BJ (cell line): Measurements from ENCODE around the gene GPR3. TPM values are rescaled to one million over a fixed set of nuclear protein-coding genes. Genes with fewer than 3 reads are reported as not detected.

Source experiments
- CTCF ChIA-PET: fragments of 350-600 bp; formaldehyde crosslinking; extraction: SDS; loops from one replicate; lab custom pipeline; 2021; ENCODE audit warnings: antibody characterized with exemption, inconsistent platforms; lab: Yijun Ruan, JAX
- POLR2A ChIA-PET: fragments of 300-600 bp; sonication (Branson Sonifier 250); formaldehyde crosslinking; extraction: SDS; loops from one replicate; lab custom pipeline; 2021; ENCODE audit warnings: antibody characterized with exemption; lab: Charles Lee
- DNase-seq: peaks from one replicate; pipeline ENCODE4 v3.0.0-alpha.2; 2011; ENCODE audit warnings: low read depth
- H3K27me3 ChIP-seq: 2 replicates; pipeline ENCODE4 v1.6.0; 2011; ENCODE audit warnings: low read length; ENCODE audit not compliant: control insufficient read depth, insufficient read depth
- H3K36me3 ChIP-seq: 2 replicates; pipeline ENCODE4 v1.5.1; 2011; ENCODE audit warnings: low read length; ENCODE audit not compliant: control insufficient read depth, insufficient read depth
- H3K4me3 ChIP-seq: 2 replicates; pipeline ENCODE4 v1.5.1; 2011; ENCODE audit warnings: low read depth, mild to moderate bottlenecking, control low read depth, low read length
- polyA plus RNA-seq: library from polyadenylated mRNA; depleted of rRNA; stranded (reverse); fragments of >200 nt; gene quantifications from 2 replicates; pipeline ENCODE4 v1.2.3, GENCODE V29; 2011
- TF ChIP-seq, protein P1 (sequence below): IDR thresholded peaks from 2 replicates; pipeline ENCODE4 v1.5.1; 2011; ENCODE audit warnings: low read depth, mild to moderate bottlenecking, control low read depth, inconsistent platforms, low read length, moderate library complexity; ENCODE audit not compliant: insufficient read depth

The GPR3 gene
- polyA plus RNA-seq, 1 experiment, result 1.8 TPM

DNA sequence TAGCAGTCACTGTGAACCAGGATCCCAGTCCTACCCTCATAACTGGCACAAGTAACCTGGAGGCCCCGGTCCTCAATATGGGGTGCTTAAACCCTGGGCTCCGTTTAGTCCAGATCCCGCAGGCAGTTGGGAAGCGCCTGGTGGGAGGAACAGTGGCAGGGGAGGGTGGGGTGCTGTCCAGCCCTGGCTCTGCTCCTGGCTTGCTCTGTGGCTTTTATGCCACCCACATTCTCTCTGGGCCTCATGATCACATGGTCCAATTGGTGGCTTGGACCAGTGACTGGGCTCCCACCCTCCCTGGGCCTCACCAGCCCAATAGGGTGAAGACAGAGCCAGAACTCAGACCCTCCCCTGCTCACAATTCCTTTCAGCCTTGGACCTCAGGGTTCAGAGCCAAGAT is 12.2 kb upstream of the GPR3 start:
- no peaks in the 10 kb centered on the region for H3K36me3 ChIP-seq
- ChIA-PET POLR2A (no interaction called here), CTCF (interaction anchor here (1.3 to 8.7 kb wide), 3 partner anchors 15 to 81 kb away, joined by 7 to 170 read pairs (median 11); no protein-coding TSS in a partner anchor)
- H3K27me3 ChIP-seq, result peaks cover 6% of the 10 kb centered on the region
- no peak for DNase-seq
- no peak overlapping the region for H3K4me3 ChIP-seq
- TF ChIP-seq, protein P1, sequence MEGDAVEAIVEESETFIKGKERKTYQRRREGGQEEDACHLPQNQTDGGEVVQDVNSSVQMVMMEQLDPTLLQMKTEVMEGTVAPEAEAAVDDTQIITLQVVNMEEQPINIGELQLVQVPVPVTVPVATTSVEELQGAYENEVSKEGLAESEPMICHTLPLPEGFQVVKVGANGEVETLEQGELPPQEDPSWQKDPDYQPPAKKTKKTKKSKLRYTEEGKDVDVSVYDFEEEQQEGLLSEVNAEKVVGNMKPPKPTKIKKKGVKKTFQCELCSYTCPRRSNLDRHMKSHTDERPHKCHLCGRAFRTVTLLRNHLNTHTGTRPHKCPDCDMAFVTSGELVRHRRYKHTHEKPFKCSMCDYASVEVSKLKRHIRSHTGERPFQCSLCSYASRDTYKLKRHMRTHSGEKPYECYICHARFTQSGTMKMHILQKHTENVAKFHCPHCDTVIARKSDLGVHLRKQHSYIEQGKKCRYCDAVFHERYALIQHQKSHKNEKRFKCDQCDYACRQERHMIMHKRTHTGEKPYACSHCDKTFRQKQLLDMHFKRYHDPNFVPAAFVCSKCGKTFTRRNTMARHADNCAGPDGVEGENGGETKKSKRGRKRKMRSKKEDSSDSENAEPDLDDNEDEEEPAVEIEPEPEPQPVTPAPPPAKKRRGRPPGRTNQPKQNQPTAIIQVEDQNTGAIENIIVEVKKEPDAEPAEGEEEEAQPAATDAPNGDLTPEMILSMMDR, result no peak

DNA sequence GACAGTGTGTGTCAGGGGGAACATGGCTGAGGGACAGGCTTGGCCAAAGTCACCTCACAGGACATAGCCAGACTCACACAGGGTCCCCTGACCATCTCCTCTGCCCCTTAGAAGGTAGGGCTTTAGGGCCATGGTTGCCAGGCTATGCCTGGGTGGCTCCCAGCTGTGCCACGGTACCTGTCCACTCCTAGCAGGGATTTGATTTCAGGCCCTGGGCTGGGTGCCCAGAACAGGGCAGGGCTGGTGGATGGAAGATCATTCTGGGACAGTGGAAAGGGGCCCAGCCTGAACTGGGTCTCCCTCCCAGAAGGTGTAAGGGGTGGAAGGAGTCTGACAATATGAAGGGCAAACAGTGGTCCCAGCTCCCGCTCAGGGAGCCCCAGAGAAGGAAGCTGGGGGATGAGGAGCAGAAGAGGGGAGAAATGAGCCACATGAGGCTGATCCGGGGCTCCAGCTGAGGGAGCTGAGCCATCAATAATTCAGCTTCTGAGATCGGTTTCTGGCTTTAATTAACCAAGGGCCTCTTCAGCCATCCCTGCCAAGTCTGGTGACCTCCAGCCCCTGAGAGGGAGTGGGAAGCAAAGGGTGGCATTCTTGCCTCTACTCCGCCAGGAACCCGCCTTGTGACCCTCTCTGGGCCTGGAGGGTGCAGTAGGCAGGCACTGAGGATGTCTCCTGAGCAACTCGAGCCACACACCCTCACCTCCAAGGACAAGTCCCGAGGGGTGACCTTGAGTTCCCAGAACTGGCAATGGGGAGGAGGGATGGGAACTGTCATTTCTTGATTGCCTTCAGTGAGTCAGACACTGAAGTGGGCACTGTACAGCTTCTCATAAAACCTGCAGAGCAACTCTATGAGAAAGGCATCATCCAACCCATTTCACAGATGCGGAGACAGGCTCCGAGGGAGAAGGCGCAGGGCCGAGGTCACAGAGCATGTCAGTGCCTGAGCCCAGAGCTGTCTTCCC is 11.4 kb upstream of the GPR3 start:
- TF ChIP-seq, protein P1, result no peak
- ChIA-PET CTCF (interaction anchor here (0.8 to 8.7 kb wide), 4 partner anchors 14 to 82 kb away, joined by 4 to 170 read pairs (median 12); no protein-coding TSS in a partner anchor), POLR2A (no interaction called here)
- H3K36me3 ChIP-seq, result no peaks in the 10 kb centered on the region
- H3K27me3 ChIP-seq, result peaks cover 6% of the 10 kb centered on the region
- H3K4me3 ChIP-seq, result no peak overlapping the region
- DNase-seq, result no peak

DNA sequence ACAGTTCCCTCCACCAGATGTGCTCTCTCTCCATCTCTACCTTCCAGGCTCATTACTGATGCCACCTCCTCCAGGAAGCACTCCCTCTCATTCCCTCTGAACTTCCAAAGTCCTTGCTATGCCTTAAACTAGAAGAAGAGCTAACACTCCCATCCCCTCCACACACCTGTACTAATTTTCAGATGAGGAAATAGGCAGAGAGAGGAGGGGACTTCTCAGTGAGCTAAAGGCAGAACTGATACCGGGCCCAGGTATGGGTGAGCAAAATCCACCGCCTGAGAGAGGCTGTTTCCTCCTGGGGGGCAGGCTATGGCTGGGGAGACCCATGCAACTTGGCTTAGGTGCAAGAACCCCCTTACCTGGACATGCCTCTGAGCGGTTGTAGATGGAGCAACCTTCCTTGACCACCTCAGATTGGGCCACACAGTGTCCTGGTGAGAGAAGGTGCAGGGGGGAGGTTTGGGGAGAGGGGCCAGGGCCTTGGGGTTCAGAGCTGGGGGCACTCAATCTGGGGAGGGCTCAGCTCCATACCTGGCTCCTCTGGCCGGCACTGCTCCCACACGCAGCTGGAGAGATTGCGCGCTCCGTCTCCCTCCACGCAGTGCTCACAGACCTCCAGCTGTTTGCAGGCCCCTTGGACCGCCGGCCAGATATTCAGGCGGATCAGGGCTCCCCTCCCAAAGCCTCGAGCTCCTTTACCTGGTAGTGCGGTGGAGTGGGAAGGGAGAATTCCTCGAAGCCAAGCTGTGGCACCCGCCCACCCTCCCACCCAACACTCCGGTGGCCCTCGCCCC is 10.3 kb upstream of the GPR3 start:
- DNase-seq, result no peak
- Histone ChIP-seq H3K4me3 (no peak overlapping the region), H3K27me3 (peaks cover 9% of the 10 kb centered on the region), H3K36me3 (no peaks in the 10 kb centered on the region)
- TF ChIP-seq, protein P1, result no peak
- ChIA-PET CTCF (interaction anchor here (1.5 to 8.7 kb wide), 6 partner anchors 13 to 83 kb away, joined by 8 to 170 read pairs (median 11); partner anchors contain the start of gene MAP3K6), POLR2A (no interaction called here)

DNA sequence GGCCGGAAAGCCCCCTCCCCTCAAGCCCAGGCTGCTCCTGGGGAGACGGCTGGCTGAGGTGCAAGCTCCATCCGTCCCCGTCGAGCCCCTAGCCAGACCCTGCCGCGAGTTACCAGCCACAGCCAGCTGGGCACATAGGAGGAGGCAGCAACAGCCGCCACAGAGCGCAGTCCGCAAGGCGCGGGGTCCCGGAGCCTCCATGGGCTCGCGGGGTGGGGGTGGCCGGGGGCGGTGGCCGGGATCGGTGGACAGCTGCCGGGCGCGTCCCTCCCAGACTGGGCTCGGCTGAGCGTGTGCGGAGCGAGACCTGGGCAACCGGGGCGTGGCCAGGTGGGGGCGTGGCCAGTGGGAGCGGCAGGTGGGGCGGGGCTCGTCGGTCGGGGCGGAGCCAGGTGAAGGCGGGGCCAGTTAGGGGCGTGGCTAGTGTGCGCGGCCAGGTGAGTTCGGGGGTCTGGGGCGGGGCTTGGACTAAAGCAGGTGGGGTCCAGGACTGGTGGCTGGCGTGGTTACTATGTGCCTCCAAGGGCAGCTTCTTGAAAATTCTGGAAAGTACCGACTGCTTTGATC is 9.3 kb upstream of the GPR3 start, which contains the start of gene CD164L2:
Gene CD164L2, minus strand, starts transcription at position 295 of the 567 bp plus-strand sequence. Its CDS starts 94 bp downstream, at position 201.
- no peak for DNase-seq
- H3K36me3 ChIP-seq, result no peaks in the 10 kb centered on the region
- H3K27me3 ChIP-seq, result peaks cover 9% of the 10 kb centered on the region
- TF ChIP-seq, protein P1, result no peak
- H3K4me3 ChIP-seq, result no peak within 1 kb of the TSS
- CTCF ChIA-PET, result interaction anchor here (1.5 to 8.7 kb wide), 6 partner anchors 12 to 84 kb away, joined by 8 to 170 read pairs (median 11); partner anchors contain the start of gene MAP3K6
- POLR2A ChIA-PET, result no interaction called here
